A549 (cell line): Measurements from ENCODE around the gene RHOJ.

Experiments
- CHD2 ChIP-seq: fragments of 150-350 bp; IDR thresholded peaks from 2 replicates; pipeline ENCODE4 v1.6.1; 2014; ENCODE audit warnings: low read length; ENCODE audit not compliant: partially characterized antibody
- ESRRA ChIP-seq: fragments of 150-350 bp; IDR thresholded peaks from 2 replicates; pipeline ENCODE4 v1.6.1; 2014; ENCODE audit warnings: mild to moderate bottlenecking, low read length, borderline replicate concordance
- MAFK ChIP-seq: fragments of 450-650 bp; IDR thresholded peaks from 2 replicates; pipeline ENCODE4 v1.6.1; 2014; ENCODE audit not compliant: partially characterized antibody
- MYC ChIP-seq: IDR thresholded peaks from 2 replicates; pipeline ENCODE4 v1.6.1; 2012; ENCODE audit warnings: mild to moderate bottlenecking, inconsistent platforms, low read length, improper control_type of control experiment, borderline replicate concordance
- POLR2A ChIP-seq: IDR thresholded peaks from 2 replicates; pipeline ENCODE4 v1.6.1; 2012; ENCODE audit warnings: mild to moderate bottlenecking, low read length
- POLR2AphosphoS2 ChIP-seq: conservative IDR thresholded peaks from 2 replicates; pipeline ENCODE4 v1.6.1; 2012; ENCODE audit warnings: low read length, improper control_type of control experiment, inconsistent platforms
- ZC3H11A ChIP-seq: fragments of 450-650 bp; IDR thresholded peaks from 2 replicates; pipeline ENCODE4 v1.6.1; 2014; ENCODE audit warnings: antibody characterized with exemption, mild to moderate bottlenecking
- ZSCAN20 ChIP-seq: fragments of 250-450 bp; sonication (Bioruptor Pico); IDR thresholded peaks from 2 replicates; pipeline ENCODE4 v1.8.0; 2022; ENCODE audit warnings: mild to moderate bottlenecking, moderate library complexity
- TF ChIP-seq, protein P1 (sequence below): fragments of 200-600 bp; sonication (generic); IDR thresholded peaks from 2 replicates; pipeline ENCODE4 v1.6.1; 2016; ENCODE audit warnings: antibody characterized with exemption, mild to moderate bottlenecking, moderate library complexity
- TF ChIP-seq, protein P2 (sequence below): fragments of >200 bp; sonication (Bioruptor Twin); formaldehyde crosslinking; IDR thresholded peaks from 3 replicates; pipeline ENCODE4 v1.5.1; 2016
- TF ChIP-seq, protein P3 (sequence below): IDR thresholded peaks from 2 replicates; pipeline ENCODE4 v1.6.1; 2012; ENCODE audit warnings: low read depth, borderline replicate concordance

DNA sequence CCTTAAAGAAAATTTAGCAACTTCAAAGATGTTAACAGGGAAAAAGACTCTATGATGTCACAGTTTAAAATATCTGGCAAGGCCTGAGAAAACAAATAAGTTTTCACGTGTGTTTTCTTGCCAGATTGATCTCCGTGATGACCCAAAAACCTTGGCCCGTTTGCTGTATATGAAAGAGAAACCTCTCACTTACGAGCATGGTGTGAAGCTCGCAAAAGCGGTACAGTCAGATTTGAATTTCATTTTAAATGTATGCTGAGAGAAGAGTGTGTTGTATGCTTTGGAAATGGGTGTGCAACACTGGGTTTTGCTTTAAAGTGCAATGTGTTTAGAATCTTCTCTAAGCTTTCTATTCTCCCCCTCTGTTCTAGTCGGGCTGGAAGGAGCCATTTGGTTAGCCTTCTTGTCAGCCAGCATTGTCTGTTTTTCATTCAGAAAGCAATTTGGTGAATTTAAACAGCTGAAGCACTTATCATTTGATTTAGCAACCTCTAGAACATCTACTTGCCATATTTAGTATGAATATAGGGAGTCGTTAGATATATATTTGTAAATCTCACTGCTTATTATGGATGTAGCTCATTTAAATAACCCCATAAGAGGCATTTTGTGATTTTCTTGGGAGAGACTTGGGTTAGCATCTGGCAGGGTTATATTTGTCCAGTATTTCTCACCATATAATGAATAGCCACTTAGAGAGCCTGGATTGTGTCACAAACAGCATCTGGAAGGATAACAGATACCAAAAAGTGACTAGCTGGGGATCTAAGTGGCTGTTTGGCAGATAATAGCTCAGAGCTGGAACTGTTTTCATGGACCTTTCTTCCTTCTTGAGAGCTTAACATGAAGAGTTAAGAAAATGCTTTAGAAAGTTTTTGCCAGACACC, 79.0 kb downstream of the RHOJ start:
- TF ChIP-seq POLR2AphosphoS2 (no peak), CHD2 (no peak), POLR2A (no peak), ZSCAN20 (CRISPR knock-in tag) (no peak), ESRRA (no peak), MYC (no peak), MAFK (no peak), ZC3H11A (no peak)
- TF ChIP-seq, protein P1, sequence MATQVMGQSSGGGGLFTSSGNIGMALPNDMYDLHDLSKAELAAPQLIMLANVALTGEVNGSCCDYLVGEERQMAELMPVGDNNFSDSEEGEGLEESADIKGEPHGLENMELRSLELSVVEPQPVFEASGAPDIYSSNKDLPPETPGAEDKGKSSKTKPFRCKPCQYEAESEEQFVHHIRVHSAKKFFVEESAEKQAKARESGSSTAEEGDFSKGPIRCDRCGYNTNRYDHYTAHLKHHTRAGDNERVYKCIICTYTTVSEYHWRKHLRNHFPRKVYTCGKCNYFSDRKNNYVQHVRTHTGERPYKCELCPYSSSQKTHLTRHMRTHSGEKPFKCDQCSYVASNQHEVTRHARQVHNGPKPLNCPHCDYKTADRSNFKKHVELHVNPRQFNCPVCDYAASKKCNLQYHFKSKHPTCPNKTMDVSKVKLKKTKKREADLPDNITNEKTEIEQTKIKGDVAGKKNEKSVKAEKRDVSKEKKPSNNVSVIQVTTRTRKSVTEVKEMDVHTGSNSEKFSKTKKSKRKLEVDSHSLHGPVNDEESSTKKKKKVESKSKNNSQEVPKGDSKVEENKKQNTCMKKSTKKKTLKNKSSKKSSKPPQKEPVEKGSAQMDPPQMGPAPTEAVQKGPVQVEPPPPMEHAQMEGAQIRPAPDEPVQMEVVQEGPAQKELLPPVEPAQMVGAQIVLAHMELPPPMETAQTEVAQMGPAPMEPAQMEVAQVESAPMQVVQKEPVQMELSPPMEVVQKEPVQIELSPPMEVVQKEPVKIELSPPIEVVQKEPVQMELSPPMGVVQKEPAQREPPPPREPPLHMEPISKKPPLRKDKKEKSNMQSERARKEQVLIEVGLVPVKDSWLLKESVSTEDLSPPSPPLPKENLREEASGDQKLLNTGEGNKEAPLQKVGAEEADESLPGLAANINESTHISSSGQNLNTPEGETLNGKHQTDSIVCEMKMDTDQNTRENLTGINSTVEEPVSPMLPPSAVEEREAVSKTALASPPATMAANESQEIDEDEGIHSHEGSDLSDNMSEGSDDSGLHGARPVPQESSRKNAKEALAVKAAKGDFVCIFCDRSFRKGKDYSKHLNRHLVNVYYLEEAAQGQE, result no peak
- TF ChIP-seq, protein P2, sequence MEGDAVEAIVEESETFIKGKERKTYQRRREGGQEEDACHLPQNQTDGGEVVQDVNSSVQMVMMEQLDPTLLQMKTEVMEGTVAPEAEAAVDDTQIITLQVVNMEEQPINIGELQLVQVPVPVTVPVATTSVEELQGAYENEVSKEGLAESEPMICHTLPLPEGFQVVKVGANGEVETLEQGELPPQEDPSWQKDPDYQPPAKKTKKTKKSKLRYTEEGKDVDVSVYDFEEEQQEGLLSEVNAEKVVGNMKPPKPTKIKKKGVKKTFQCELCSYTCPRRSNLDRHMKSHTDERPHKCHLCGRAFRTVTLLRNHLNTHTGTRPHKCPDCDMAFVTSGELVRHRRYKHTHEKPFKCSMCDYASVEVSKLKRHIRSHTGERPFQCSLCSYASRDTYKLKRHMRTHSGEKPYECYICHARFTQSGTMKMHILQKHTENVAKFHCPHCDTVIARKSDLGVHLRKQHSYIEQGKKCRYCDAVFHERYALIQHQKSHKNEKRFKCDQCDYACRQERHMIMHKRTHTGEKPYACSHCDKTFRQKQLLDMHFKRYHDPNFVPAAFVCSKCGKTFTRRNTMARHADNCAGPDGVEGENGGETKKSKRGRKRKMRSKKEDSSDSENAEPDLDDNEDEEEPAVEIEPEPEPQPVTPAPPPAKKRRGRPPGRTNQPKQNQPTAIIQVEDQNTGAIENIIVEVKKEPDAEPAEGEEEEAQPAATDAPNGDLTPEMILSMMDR, result no peak
- TF ChIP-seq, protein P3, sequence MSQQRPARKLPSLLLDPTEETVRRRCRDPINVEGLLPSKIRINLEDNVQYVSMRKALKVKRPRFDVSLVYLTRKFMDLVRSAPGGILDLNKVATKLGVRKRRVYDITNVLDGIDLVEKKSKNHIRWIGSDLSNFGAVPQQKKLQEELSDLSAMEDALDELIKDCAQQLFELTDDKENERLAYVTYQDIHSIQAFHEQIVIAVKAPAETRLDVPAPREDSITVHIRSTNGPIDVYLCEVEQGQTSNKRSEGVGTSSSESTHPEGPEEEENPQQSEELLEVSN, result no peak
